ENCODE measurements around the gene RPL4. TPM values are rescaled to one million over a fixed set of nuclear protein-coding genes. Genes with fewer than 3 reads are reported as not detected.
"Not testable (repeated sequence)": the region's sequence is repeated elsewhere in the genome, so short reads cannot be mapped to it uniquely, and the experiment has no call there.

The RPL4 gene
- total and polyA plus RNA-seq, 2 of the 8 experiments (the other 6 are each of a cell fraction or from before 2014, with no cell fraction given): 3,950 to 3,973 TPM

GRCh38 chr15:66503041-66503648 lies 1.5 kb downstream of the RPL4 start:
- H2BK15ac ChIP-seq (ENCODE audit: low read length); H2AK5ac ChIP-seq (ENCODE audit: low read depth, low read length); H2AFZ ChIP-seq (ENCODE audit: low read length); H4K20me1 ChIP-seq (replicated peaks in 1 of 2; ENCODE audit: control insufficient read depth in 1 of 2, insufficient read depth in 2 of 2, low read length in 2 of 2); H3K79me1 ChIP-seq (ENCODE audit: low read depth, low read length); H4K91ac ChIP-seq (replicated peaks; ENCODE audit: insufficient read length, low read length); H3K23ac ChIP-seq (ENCODE audit: insufficient read length); H3K27ac ChIP-seq (ENCODE audit: low read depth, low read length); H4K8ac ChIP-seq (ENCODE audit: extremely low read depth, insufficient read depth, low read length); H2BK12ac ChIP-seq (ENCODE audit: low read depth, low read length); H3K9me3 ChIP-seq (ENCODE audit: insufficient read depth in 2 of 2, low read depth in 1 of 2, low read length in 1 of 2); H3K18ac ChIP-seq (ENCODE audit: extremely low read depth, low read length); H2BK5ac ChIP-seq (ENCODE audit: low read depth, low read length); H3K56ac ChIP-seq (replicated peaks; ENCODE audit: insufficient read length, low read depth, low read length); H3K4me1 ChIP-seq (replicated peaks in 1 of 4; ENCODE audit: control insufficient read depth in 3 of 4, insufficient read depth in 4 of 4, low read length in 3 of 4); H3K4ac ChIP-seq (replicated peaks; ENCODE audit: insufficient read length, low read depth, low read length); H4K5ac ChIP-seq (ENCODE audit: insufficient read length, low read depth, low read length); DNase-seq (ENCODE audit: low read depth in 1 of 2, low spot score in 2 of 2); FAIRE-seq; H3K14ac ChIP-seq (ENCODE audit: insufficient read length); H2BK20ac ChIP-seq (ENCODE audit: low read length); H3K27me3 ChIP-seq (replicated peaks in 1 of 4; ENCODE audit: control insufficient read depth in 3 of 4, extremely low read depth in 1 of 4, insufficient read depth in 3 of 4, low read length in 3 of 4); H2BK120ac ChIP-seq (replicated peaks; ENCODE audit: low read depth, low read length): not testable (repeated sequence)
- Histone ChIP-seq H3K23me2 (ENCODE audit: low read depth, low read length) (peaks cover 12% of the 10 kb centered on the region), H3K79me2 (ENCODE audit: control insufficient read depth in 1 of 2, insufficient read depth in 2 of 2, low read length in 2 of 2) (peaks cover 20 to 64% of the 10 kb centered on the region in 2 experiments), H3K36me3 (ENCODE audit: control insufficient read depth in 2 of 4, insufficient read depth in 4 of 4, low read length in 3 of 4) (peaks cover 41 to 53% (median 51%) of the 10 kb centered on the region in 4 experiments), H3K4me2 (ENCODE audit: insufficient read depth in 1 of 2, low read depth in 2 of 2, low read length in 2 of 2) (peak overlapping the region; percentile 85 to 93), H3K4me3 (ENCODE audit: extremely low read depth in 1 of 4, insufficient read depth in 2 of 4, low read depth in 3 of 4, low read length in 4 of 4) (peak overlapping the region; percentile 95 to 100 (median 99)), H3K9ac (replicated peaks in 1 of 4; ENCODE audit: extremely low read depth in 1 of 4, low read depth in 3 of 4, low read length in 3 of 4) (peak overlapping the region in 3 of 4 experiments; percentile 95 to 99 (median 98); a peak in 5 of 7 replicates)
- TF ChIP-seq POLR2AphosphoS5 (IDR thresholded peaks at IDR 0.05; ENCODE audit: low read depth, low read length) (peak; percentile 30; the same call in 1 of the 2 replicates), POLR2A (IDR thresholded peaks at IDR 0.05; ENCODE audit: control extremely low read depth in 1 of 2, low read depth in 2 of 2, low read length in 2 of 2) (peak; percentile 32 to 39; a peak in 2 of 3 replicates)
- ChIA-PET POLR2A (ENCODE audit: partially characterized antibody) (interaction anchor here (0.7 to 4.7 kb wide), 22 partner anchors 9 to 210 kb away, joined by 3 to 52 read pairs (median 5); partner anchors contain the start of genes DIS3L, LCTL, MAP2K1 and SMAD6), CTCF (ENCODE audit: partially characterized antibody) (interaction anchor here (0.7 to 0.8 kb wide), 2 partner anchors 73 to 589 kb away, joined by 3 read pairs; no protein-coding TSS in a partner anchor)
- WGBS, 2 experiments (ENCODE audit: extremely low coverage in 1 of 2, insufficient coverage in 1 of 2, insufficient read length in 1 of 2, insufficient replicate concordance in 2 of 2, low coverage in 1 of 2, low lambda C conversion rate in 2 of 2, missing lambda C conversion rate in 1 of 2): 76% methylated on average over 13 of the region's 13 CpGs; no CpG with 5 or more reads in 1 of the 2 experiments
